SK-N-MC (cell line): ENCODE measurements around the gene AXIN1.

Experiments used
- EZH2 ChIP-seq: fragments of 200-600 bp; sonication (generic); IDR thresholded peaks from one replicate; pipeline ENCODE4 v1.6.1; 2017; ENCODE audit warnings: antibody characterized with exemption
- POLR2AphosphoS5 ChIP-seq: IDR thresholded peaks from 2 replicates; pipeline ENCODE4 v1.6.1; 2012; ENCODE audit warnings: mild to moderate bottlenecking, low read depth, low read length, borderline replicate concordance

DNA sequence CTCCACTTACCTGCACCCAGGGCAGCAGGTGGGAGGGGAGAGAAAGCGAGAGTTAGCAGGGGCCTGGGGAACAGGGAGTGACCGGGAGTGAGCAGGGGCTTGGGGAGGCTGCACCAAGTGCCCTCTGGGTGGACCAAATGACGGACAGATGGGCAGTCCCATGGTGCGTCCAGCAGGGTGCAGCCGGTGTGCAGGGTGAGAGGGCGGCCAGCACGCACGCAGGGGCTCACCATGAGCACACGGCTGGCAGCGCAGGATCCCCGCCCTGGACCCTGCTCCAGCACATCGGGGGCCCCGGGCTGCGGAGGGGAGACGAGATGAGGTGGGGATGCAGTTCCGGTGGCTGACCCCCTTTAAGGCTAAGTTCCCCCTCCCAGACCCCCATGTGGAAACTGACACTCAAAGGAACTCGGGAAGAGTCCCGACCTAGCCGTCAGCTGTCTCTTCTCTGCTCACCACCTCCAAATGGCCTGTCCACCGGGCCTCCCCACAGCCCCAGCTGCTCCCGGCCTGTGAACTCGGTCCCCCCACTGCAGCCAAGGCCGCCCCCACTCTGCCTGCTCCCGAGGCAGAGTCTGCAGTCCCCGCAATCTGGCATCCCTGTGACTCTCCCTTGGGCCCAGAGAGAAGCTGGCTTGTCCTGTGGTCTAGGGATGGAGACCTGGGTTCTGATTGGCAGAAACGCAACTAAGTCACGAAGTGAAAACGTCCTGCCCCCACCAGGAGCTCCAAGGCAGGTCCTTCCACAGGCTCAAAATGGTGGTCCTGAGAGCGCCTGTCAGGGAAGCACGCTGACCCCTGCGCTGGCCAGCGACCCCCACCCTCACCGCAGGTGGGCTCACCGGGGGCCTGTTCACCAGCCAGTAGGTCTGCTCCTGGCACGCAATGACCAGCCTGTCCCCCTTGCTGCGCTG lies 79.6 kb downstream of the AXIN1 start:
- TF ChIP-seq POLR2AphosphoS5 (no peak), EZH2 (no peak)
